ENCODE results near the gene PHYHIPL. TPM values are rescaled to one million over a fixed set of nuclear protein-coding genes. Genes with fewer than 3 reads are reported as not detected.
"Not testable (repeated sequence)": the region's sequence is repeated elsewhere in the genome, so short reads cannot be mapped to it uniquely, and the experiment has no call there.

PHYHIPL gene
- total RNA-seq, 1 experiment from 2014 or later = not detected

- DNase-seq (ENCODE audit: extremely low read depth, low read depth) = peak; percentile 43
Measured at GRCh38 chr10:59181668-59182067, 5.2 kb downstream of the PHYHIPL start.

- DNase-seq (ENCODE audit: extremely low read depth, low read depth) = no peak
Measured at GRCh38 chr10:59190332-59190731, 13.9 kb downstream of the PHYHIPL start.

- no peak for DNase-seq (ENCODE audit: extremely low read depth, low read depth)
Measured at GRCh38 chr10:59206204-59206720, 29.8 kb downstream of the PHYHIPL start.

DNA sequence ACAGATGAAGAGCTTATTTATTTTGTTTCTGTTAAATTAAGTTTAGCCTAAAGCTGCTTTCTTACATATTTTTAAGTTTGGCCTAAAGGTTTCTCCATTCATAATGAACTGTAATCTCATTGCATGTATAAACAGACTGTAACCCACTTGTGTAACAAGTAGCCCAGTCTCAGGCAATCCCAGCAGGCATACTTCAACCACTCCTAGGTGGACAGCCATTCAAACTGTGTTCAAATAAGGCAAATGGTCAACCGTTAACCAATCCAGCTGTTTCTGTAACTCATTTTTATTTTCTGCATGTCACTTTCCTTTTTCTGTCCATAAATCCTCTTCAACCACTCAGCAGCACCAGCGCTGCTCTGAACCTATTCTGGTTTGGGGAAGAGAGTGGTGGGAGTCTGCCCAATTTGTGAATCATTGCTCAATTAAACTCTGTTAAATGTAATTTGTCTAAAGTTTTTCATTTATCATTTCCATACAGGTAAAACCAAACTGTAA lies 35.9 kb downstream of the PHYHIPL start:
- no peak for DNase-seq (ENCODE audit: extremely low read depth, low read depth)

DNA sequence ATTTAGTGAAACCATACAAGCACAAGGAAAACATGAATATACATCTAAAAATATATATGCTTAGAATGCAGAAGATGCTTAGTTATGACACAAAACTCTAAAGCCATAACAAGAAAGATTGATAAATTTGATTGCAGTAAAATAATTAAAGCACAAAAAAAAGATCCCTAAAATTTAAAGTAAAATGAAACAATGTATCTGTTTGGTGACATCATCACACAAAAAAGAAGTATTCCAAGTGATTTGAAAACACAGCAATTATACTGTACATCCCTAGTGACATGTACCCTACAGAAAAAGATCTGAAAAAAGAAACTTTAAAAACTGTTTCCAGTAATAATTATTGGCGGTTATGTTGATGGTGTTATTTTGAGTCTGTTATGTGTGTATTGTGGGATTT lies 37.7 kb downstream of the PHYHIPL start:
- no peak for DNase-seq (ENCODE audit: extremely low read depth, low read depth)

DNA sequence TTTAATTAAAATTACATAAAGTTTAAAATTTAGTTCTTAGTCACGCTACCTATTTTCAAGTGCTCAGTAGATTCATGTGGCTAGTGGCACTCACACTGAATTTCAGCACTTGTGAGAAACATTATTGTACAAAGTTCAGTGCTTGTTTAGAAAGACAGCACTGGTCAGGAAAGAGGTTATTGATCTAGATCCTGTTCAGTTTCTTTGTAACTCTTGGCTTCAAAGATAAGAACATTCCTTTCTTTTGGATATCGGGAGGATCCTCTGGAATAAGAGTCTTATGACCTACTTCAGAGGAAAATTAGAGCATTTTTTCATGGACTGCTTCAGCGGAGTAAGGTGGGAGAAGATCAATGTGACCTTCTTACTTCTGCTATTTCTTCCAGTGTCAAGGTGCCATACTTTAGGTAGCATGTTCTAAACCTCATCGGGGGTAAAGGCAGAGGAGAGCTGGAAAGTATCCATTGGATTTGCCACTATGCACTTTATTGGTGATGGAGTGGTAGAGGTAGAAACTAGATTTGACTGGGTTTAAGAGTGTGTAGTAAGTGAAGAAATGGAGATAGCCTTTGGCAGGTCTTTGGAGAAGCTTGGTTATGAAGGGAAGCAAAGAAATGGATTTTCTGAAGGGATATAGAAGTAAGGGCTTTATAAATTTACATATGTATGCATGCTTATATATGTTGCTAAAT lies 39.9 kb downstream of the PHYHIPL start:
- DNase-seq (ENCODE audit: extremely low read depth, low read depth) = no peak

DNA sequence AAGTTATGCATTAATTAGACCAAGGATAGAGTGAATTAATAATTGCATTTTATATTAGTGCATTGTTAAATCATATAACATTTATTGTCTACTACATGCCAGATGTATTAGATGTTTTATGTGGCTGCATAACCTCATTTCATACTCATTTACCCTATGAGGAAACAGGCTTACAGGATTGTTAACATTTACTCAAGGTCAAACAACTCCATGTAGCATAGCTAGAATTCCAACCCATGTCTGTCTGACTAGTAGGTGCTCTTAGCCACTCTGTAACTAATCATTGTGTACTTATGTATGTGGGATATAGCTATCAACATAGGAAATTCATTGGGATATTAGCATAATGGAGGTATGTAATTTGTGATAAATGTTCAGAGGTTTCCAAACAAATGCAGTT lies 46.3 kb downstream of the PHYHIPL start:
- no peak for DNase-seq (ENCODE audit: extremely low read depth, low read depth)

DNA sequence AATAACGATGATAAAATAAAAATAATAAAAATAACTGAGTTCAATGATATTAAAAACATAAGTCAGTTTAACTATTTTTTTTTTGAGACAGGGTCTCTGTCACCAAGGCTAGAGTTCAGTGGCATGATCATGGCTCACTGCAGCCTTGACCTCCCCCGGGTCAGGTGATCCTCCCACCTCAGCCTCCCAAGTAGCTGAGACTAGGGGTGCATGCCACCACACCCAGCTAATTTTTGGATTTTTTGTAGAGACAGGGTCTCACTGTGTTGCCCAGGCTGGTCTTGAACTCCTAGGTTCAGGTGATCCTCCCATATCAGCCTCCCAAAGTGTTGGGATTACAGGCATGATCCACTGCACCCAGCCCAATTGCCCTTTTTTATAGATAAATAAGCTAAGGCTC lies 47.2 kb downstream of the PHYHIPL start:
- DNase-seq (ENCODE audit: extremely low read depth, low read depth) = not testable (repeated sequence)

- DNase-seq (ENCODE audit: extremely low read depth, low read depth) = no peak
Measured at GRCh38 chr10:59225211-59225610, 48.8 kb downstream of the PHYHIPL start.

GRCh38 chr10:59227136-59227673 lies 50.8 kb downstream of the PHYHIPL start:
- DNase-seq (ENCODE audit: extremely low read depth, low read depth) = no peak

GRCh38 chr10:59229441-59229840 lies 53.0 kb downstream of the PHYHIPL start:
- no peak for DNase-seq (ENCODE audit: extremely low read depth, low read depth)

DNA sequence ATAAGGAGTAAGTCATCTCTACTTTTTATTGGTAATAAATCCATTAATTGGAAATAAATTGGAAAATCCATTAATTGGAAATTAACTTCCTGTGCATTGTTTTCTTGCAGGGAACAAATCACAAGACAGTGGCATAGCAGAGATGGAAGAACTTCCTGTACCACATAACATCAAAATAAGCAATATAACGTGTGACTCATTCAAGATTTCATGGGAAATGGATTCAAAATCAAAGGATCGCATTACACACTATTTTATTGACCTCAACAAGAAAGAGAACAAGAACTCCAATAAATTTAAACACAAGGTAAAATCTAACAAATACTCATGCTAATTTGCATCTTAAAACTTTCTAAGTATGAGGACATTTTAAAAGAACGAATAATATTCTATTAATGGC lies 57.8 kb downstream of the PHYHIPL start:
- no peak for DNase-seq (ENCODE audit: extremely low read depth, low read depth)

DNA sequence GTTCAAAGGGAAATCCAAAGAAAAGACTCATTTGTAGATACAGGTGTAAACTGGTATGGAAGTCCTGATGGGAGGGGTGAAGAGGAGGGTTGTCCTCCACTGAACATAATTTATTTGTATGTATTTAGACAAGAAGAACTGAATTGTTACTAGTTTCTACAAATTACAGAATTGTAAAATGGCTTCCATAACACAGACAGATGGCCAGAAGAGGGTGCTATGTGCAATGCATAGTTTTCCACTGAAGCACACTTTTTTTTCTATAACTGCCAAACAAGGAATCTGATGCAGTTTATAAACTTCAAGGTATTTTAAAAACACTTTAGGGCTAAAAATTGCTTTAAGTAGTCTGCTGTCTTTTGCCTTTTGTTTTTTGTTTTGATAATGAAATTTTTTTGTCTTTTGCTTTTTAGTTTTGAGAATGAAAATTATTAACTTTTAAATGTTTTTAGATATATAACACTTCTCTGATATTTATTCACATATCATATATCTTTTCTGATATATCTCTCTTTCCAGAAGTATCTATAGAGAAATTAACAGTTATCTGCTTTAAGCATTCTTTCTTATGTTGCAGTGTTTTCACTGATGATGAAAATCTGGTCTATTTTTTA lies 58.5 kb downstream of the PHYHIPL start:
- DNase-seq (ENCODE audit: extremely low read depth, low read depth) = peak; percentile 28

DNA sequence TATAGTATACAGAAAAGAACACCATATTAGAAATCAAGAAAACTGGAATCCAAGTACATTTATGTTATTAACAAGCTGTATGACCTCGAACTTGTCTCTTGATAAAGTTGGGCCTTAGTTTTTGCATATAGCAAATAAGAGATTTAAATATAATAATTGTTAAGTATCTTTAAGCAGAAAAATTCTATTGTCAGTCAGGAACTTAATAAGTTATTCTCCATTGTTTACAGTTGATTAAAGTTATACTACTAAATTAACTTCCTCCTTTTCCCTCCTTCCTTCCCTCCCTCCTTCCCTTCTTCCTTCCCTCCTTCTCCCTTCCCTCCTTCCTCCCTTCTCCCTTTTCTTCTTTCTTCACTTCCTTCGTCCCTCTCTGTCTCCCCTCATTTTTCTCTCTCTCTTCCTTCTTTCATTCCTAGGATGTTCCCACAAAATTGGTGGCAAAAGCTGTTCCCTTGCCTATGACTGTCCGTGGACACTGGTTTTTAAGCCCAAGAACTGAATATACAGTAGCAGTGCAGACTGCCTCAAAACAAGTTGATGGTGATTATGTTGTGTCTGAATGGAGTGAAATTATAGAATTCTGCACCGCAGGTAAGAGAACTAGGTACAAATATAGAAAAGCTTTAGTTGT lies 59.7 kb downstream of the PHYHIPL start:
- DNase-seq (ENCODE audit: extremely low read depth, low read depth) = no peak

DNA sequence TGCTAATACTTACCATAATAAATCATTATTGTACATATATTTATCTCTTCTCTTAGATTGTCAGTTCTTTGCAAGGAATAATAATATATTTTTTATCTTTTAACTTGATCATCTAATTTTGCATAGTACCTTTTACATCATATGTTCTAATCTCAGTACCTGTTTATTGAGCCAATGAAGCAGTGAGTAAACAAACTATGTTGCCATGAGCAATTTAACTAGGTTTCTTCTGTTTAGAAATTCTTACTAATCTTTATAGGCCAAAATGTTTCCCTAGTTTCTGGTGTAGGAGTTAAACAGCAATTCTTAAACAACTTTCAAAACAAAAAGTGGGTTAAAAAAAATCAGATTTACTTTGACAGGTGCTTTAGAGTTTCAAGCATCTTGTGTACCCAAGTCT lies 61.3 kb downstream of the PHYHIPL start:
- no peak for DNase-seq (ENCODE audit: extremely low read depth, low read depth)

DNA sequence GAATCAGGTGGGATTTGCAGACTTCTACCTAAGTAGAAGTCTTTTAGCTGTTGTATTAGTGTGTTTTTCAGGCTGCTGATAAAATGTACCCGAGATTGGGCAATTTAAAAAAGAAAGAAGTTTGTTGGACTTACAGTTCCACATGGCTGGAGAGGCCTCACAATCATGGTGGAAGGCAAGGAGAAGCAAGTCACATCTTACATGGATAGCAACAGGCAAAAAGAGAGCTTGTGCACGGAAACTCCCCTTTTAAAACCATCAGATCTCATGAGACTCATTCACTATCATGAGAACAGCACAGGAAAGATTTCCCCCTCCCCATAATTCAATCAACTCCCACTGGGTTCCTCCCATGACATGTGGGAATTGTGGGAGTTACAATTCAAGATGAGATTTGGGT lies 62.7 kb downstream of the PHYHIPL start:
- not testable (repeated sequence) for DNase-seq (ENCODE audit: extremely low read depth, low read depth)

DNA sequence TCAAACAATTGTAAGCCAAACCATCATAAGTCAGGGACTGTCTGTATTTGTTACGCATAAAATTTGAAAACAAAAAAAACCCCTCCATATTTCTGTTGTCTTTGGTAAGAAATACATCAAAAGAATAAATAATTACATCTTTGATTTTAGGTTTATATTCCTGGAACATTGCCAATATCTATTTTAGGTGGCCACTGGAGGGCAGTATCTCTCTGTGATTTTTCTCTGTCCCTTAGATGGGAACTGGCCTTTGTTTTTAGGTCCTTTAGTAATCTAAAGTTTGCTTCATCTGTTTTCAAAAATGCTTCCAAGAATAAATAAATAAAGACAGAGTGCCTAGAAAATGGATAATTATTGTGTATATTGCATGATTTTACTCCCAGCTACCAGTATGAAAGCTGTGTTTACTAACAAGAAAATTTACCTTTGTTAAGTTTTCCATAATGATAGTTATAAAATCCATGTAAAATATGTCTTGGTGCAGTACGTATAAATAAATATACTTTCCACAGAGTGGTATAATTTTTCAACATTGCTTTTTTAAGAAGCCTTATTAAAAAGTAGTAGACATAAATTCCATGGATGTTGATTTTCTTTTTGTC lies 64.2 kb downstream of the PHYHIPL start:
- peak; percentile 42 for DNase-seq (ENCODE audit: extremely low read depth, low read depth)

DNA sequence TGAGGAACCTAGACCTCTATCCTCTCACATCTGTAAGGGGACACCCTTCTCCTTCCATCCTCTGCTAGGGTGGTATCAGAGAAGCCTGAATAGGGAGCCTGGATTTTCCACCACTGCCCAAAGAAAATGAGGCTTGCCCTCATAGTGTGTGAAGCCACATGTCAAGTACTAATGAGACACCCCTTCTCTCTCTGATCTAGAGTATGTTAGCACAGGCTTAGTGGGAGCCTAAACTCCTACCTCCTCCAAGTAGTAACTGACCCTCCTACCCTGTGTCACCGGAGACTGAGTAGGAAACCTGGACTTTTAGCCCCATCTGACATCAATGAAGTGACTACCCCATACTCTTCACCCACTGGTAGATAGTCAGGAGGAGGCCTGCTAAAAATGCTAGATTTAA lies 65.6 kb downstream of the PHYHIPL start:
- no peak for DNase-seq (ENCODE audit: extremely low read depth, low read depth)

DNA sequence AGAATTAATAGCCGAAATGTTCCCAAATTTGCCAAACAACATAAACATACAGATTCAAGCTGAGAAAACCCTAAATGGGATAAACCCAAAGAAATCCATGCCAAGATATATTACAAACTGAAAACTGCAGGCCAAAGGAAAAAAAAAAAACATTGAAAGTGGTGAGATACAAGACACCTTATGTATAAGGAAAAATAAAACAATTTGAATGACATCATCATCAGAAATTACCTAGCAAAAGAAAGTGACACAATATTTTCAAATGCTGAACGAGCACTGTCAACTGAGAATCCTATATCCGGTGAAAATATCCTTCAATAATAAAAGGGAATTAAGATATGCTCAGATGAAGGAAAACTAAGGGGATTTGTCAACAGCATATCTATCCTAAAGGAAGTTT lies 66.5 kb downstream of the PHYHIPL start:
- DNase-seq (ENCODE audit: extremely low read depth, low read depth) = no peak

- DNase-seq (ENCODE audit: extremely low read depth, low read depth) = no peak
Measured at GRCh38 chr10:59243611-59244195, 67.3 kb downstream of the PHYHIPL start.

- DNase-seq (ENCODE audit: extremely low read depth, low read depth) = no peak
Measured at GRCh38 chr10:59244871-59245270, 68.4 kb downstream of the PHYHIPL start.

All from NCI-H460 (cell line).